GM12878 (cell line): ENCODE measurements around the gene FBLN1. TPM values are rescaled to one million over a fixed set of nuclear protein-coding genes. Genes with fewer than 3 reads are reported as not detected.

ENCODE experiments used
- ATAC-seq: fragments of 200-7000 bp; cut with Tn5 transposase; 3 replicates; pipeline ENCODE4 v1.9.1; 2020; ENCODE audit warnings: mild to moderate bottlenecking, moderate library complexity
- BruUV-seq: library from RNA; stranded (reverse); fragments of 400-500 nt; replicated peaks from 2 replicates; lab custom pipeline; 2021; lab: Mats Ljungman, UMichigan
- CTCF ChIA-PET: fragments of 300-600 bp; sonication (Branson Sonifier 250); formaldehyde crosslinking; extraction: SDS; loops from one replicate; lab custom pipeline; 2021; ENCODE audit warnings: inconsistent platforms; lab: Yijun Ruan, JAX
- POLR2A ChIA-PET: fragments of 350-600 bp; formaldehyde crosslinking; extraction: SDS; loops from one replicate; lab custom pipeline; 2021; ENCODE audit warnings: inconsistent platforms; lab: Charles Lee
- RAD21 ChIA-PET: fragments of 300-600 bp; sonication (Branson Sonifier 250); formaldehyde crosslinking; loops from one replicate; lab custom pipeline; 2023; ENCODE audit warnings: antibody characterized with exemption; ENCODE audit not compliant: unreplicated experiment; lab: Charles Lee
- SMC1A ChIA-PET: fragments of 300-600 bp; sonication (Branson Sonifier 250); formaldehyde crosslinking; loops from one replicate; lab custom pipeline; 2023; ENCODE audit not compliant: unreplicated experiment, uncharacterized antibody; lab: Charles Lee
- DNase-seq: peaks from one replicate; pipeline ENCODE4 v3.0.0-alpha.2; 2011; ENCODE audit warnings: low read depth, low spot score
- FAIRE-seq: peaks from 3 replicates; lab custom pipeline; 2011; peaks lifted over from hg19 to GRCh38; lab: Jason Lieb, UNC
- H2AFZ ChIP-seq: 2 replicates; pipeline ENCODE4 v1.6.0; 2011; ENCODE audit warnings: low read depth, low read length, control low read depth; ENCODE audit not compliant: control insufficient read depth
- H3K27ac ChIP-seq: 2 replicates; pipeline ENCODE4 v1.5.1; 2011; ENCODE audit warnings: control low read depth; ENCODE audit not compliant: control insufficient read depth, insufficient read depth
- H3K27me3 ChIP-seq, 2 experiments: replicated peaks in 1 of 2; 2 replicates each; pipeline versions ENCODE4 v1.6.0 to v1.6.1; 2011; ENCODE audit warnings: low read length in 1 of 2; ENCODE audit not compliant: control insufficient read depth in 2 of 2, insufficient read depth in 2 of 2
- H3K36me3 ChIP-seq, 2 experiments: 2 replicates each; pipeline ENCODE4 v1.5.1; 2011; ENCODE audit warnings: low read length in 1 of 2; ENCODE audit not compliant: control insufficient read depth in 2 of 2, insufficient read depth in 2 of 2
- H3K4me1 ChIP-seq: 2 replicates; pipeline ENCODE4 v1.6.1; 2011; ENCODE audit warnings: mild to moderate bottlenecking, low read length, moderate library complexity, mixed read lengths; ENCODE audit not compliant: control insufficient read depth, insufficient read depth
- H3K4me2 ChIP-seq: 2 replicates; pipeline ENCODE4 v1.6.0; 2011; ENCODE audit warnings: control low read depth; ENCODE audit not compliant: control insufficient read depth, insufficient read depth
- H3K4me3 ChIP-seq: fragments of 200-600 bp; sonication (generic); 2 replicates; pipeline ENCODE4 v1.5.1; 2016
- H3K79me2 ChIP-seq: 2 replicates; pipeline ENCODE4 v1.6.0; 2011; ENCODE audit warnings: low read length; ENCODE audit not compliant: control insufficient read depth, insufficient read depth
- H3K9ac ChIP-seq: 2 replicates; pipeline ENCODE4 v1.8.0; 2011; ENCODE audit warnings: low read length, control low read depth, mixed read lengths; ENCODE audit not compliant: control insufficient read depth, insufficient read depth
- H3K9me3 ChIP-seq: replicated peaks from 3 replicates; pipeline ENCODE4 v1.5.1; 2011; ENCODE audit warnings: mild to moderate bottlenecking, low read length; ENCODE audit not compliant: control insufficient read depth, insufficient read depth
- H4K20me1 ChIP-seq: 2 replicates; pipeline ENCODE4 v1.6.0; 2011; ENCODE audit not compliant: control insufficient read depth, insufficient read depth
- CHD1 ChIP-seq: IDR thresholded peaks from 2 replicates; pipeline ENCODE4 v1.6.1; 2012; ENCODE audit warnings: low read depth, low read length, improper control_type of control experiment
- CREM ChIP-seq: IDR thresholded peaks from 2 replicates; pipeline ENCODE4 v1.6.1; 2014; ENCODE audit warnings: antibody characterized with exemption, low read depth
- ETV6 ChIP-seq, 2 experiments: fragments of 450-650 bp in 1 of 2; IDR thresholded peaks in 1 of 2; conservative IDR thresholded peaks in 1 of 2; 2 replicates each; pipeline ENCODE4 v1.6.1; 2014; ENCODE audit warnings: antibody characterized with exemption in 1 of 2, borderline replicate concordance in 1 of 2, low read depth in 1 of 2, mild to moderate bottlenecking in 1 of 2, moderate library complexity in 1 of 2
- FOXM1 ChIP-seq: IDR thresholded peaks from 2 replicates; pipeline ENCODE4 v1.6.1; 2012; ENCODE audit warnings: low read depth, mild to moderate bottlenecking, inconsistent platforms, low read length, moderate library complexity
- JUNB ChIP-seq: IDR thresholded peaks from 2 replicates; pipeline ENCODE4 v1.6.1; 2016; ENCODE audit warnings: antibody characterized with exemption, mild to moderate bottlenecking
- KLF5 ChIP-seq: fragments of 450-650 bp; IDR thresholded peaks from 2 replicates; pipeline ENCODE4 v1.6.1; 2014; ENCODE audit warnings: mild to moderate bottlenecking; ENCODE audit not compliant: partially characterized antibody
- MAX ChIP-seq: IDR thresholded peaks from 2 replicates; pipeline ENCODE4 v1.6.1; 2012; ENCODE audit warnings: low read depth, low read length, improper control_type of control experiment
- RUNX3 ChIP-seq: IDR thresholded peaks from 2 replicates; pipeline ENCODE4 v1.6.1; 2012; ENCODE audit warnings: low read length, inconsistent platforms
- SIX5 ChIP-seq: IDR thresholded peaks from 2 replicates; pipeline ENCODE4 v1.6.1; 2011; ENCODE audit warnings: mild to moderate bottlenecking, low read depth, low read length, moderate library complexity; ENCODE audit not compliant: severe bottlenecking
- SMARCA5 ChIP-seq: fragments of 450-650 bp; IDR thresholded peaks from 2 replicates; pipeline ENCODE4 v1.6.1; 2017; ENCODE audit warnings: mild to moderate bottlenecking
- SUPT20H ChIP-seq: IDR thresholded peaks from 2 replicates; pipeline ENCODE4 v1.6.1; 2011; ENCODE audit warnings: low read depth, mild to moderate bottlenecking, low read length, moderate library complexity, borderline replicate concordance; ENCODE audit not compliant: control insufficient read depth
- TCF12 ChIP-seq: IDR thresholded peaks from 2 replicates; pipeline ENCODE4 v1.6.1; 2011; ENCODE audit warnings: low read depth, mild to moderate bottlenecking, low read length
- USF2 ChIP-seq: IDR thresholded peaks from 2 replicates; pipeline ENCODE4 v1.6.1; 2011; ENCODE audit warnings: low read depth, low read length, improper control_type of control experiment, borderline replicate concordance
- YY1 ChIP-seq: IDR thresholded peaks from 2 replicates; pipeline ENCODE4 v1.6.1; 2011; ENCODE audit warnings: low read depth, mild to moderate bottlenecking, low read length
- ZBED1 ChIP-seq: IDR thresholded peaks from 2 replicates; pipeline ENCODE4 v1.6.1; 2016; ENCODE audit warnings: borderline replicate concordance
- WGBS: methylation state at CpG from one replicate; pipeline ENCODE4 v1.1.6; 2016; ENCODE audit warnings: low lambda C conversion rate; ENCODE audit not compliant: insufficient replicate concordance, insufficient coverage; ENCODE audit errors: missing lambda C conversion rate; 5-methylcytosine and 5-hydroxymethylcytosine counted together
- in situ Hi-C: fragments of 300-500 bp; cut with MboI; formaldehyde crosslinking; loops from 9 replicates; pipeline ENCODE4 v1.14.3; 2018; ENCODE audit warnings: mixed read lengths
- intact Hi-C: fragments of 100-400 bp; cut with micrococcal nuclease; formaldehyde crosslinking; loops from one replicate; pipeline ENCODE4 v1.14.2; 2022; ENCODE audit not compliant: unreplicated experiment
- polyA plus RNA-seq, 11 experiments: library from polyadenylated mRNA; depleted of rRNA in 4 of 11; unstranded in 6 of 11; stranded (reverse) in 5 of 11; fragments of >200 nt; fragmentation: Nextera tagmentation in 4 of 11; fragmentation: Illumina TruSeq in 1 of 11; extraction: Ambion mirVana in 4 of 11; extraction: Trizol in 1 of 11; gene quantifications; 1 replicate in 1 of 11; 2 replicates in 10 of 11; pipeline versions ENCODE4 v1.2.1 to v1.2.3, GENCODE V29; 2011 to 2016; ENCODE audit warnings: inconsistent platforms in 2 of 11, missing spikeins in 2 of 11, low read depth in 1 of 11
- total RNA-seq, 4 experiments: library from RNA; depleted of rRNA in 3 of 4; stranded (reverse); fragments of >200 nt in 3 of 4; fragmentation: Illumina TruSeq in 1 of 4; extraction: Trizol in 1 of 4; gene quantifications; 2 replicates each; pipeline versions ENCODE4 v1.2.1 to v1.2.3, GENCODE V29; 2013 to 2021

FBLN1 gene
- total and polyA plus RNA-seq, 10 of the 15 experiments (the other 5 are each of a cell fraction or from before 2014, with no cell fraction given), result 0.20 to 0.51 TPM; not detected in 8

- FAIRE-seq (no peak), DNase-seq (no peak), ATAC-seq (no peak)
- H3K9ac ChIP-seq, result no peak overlapping the region
- H3K4me2 ChIP-seq, result no peak overlapping the region
- ChIA-PET RAD21 (no interaction called here), CTCF (interaction anchor here (0.6 kb wide), 1 partner anchor 113 kb away, joined by 4 read pairs; no protein-coding TSS in a partner anchor), POLR2A (no interaction called here), SMC1A (no interaction called here)
- H3K27ac ChIP-seq, result no peak overlapping the region
- no peaks in the 10 kb centered on the region; a peak in 1 of 4 replicates for H3K27me3 ChIP-seq
- in situ Hi-C loops (no loop called here), intact Hi-C loops (no loop called here)
- no peaks in the 10 kb centered on the region for H4K20me1 ChIP-seq
- no peak overlapping the region for H2AFZ ChIP-seq
- no peak overlapping the region for H3K4me3 ChIP-seq
- 26% methylated on average over 15 of the region's 15 CpGs for WGBS
- H3K79me2 ChIP-seq, result no peaks in the 10 kb centered on the region
- peaks cover 2% of the 10 kb centered on the region for H3K4me1 ChIP-seq
- H3K36me3 ChIP-seq, result no peaks in the 10 kb centered on the region
- no TSS peak for BruUV-seq
- no peaks in the 10 kb centered on the region for H3K9me3 ChIP-seq
- TF ChIP-seq USF2 (no peak), ETV6 (conservative IDR thresholded peaks at IDR 0.05 in 1 of 2, IDR thresholded peaks at IDR 0.05 in 1 of 2; ENCODE audit: borderline replicate concordance in 1 of 2, low read depth in 1 of 2) (no peak)
Observed at GRCh38 chr22:45582236-45582954, 79.7 kb downstream of the FBLN1 start.

GRCh38 chr22:45582955-45583320, 80.3 kb downstream of the FBLN1 start:
- H3K79me2 ChIP-seq, result no peaks in the 10 kb centered on the region
- no peak overlapping the region for H3K4me2 ChIP-seq
- peaks cover 2% of the 10 kb centered on the region for H3K4me1 ChIP-seq
- H3K9me3 ChIP-seq, result no peaks in the 10 kb centered on the region
- BruUV-seq, result no TSS peak
- no peaks in the 10 kb centered on the region for H4K20me1 ChIP-seq
- intact Hi-C loops (no loop called here), in situ Hi-C loops (no loop called here)
- ChIA-PET POLR2A (no interaction called here), RAD21 (interaction anchor here (1.0 kb wide), 1 partner anchor 280 kb away, joined by 3 read pairs; no protein-coding TSS in a partner anchor), CTCF (no interaction called here), SMC1A (no interaction called here)
- H3K27me3 ChIP-seq, result no peaks in the 10 kb centered on the region; a peak in 1 of 4 replicates
- DNase-seq (no peak), FAIRE-seq (no peak), ATAC-seq (no peak)
- H2AFZ ChIP-seq, result no peak overlapping the region
- WGBS, result 16% methylated on average over 6 of the region's 6 CpGs
- no peak overlapping the region for H3K9ac ChIP-seq
- H3K4me3 ChIP-seq, result no peak overlapping the region
- H3K36me3 ChIP-seq, result no peaks in the 10 kb centered on the region
- no peak overlapping the region for H3K27ac ChIP-seq
- TF ChIP-seq KLF5 (no peak), MAX (no peak), FOXM1 (no peak), CHD1 (no peak), CREM (no peak), SMARCA5 (no peak), JUNB (no peak), ZBED1 (no peak), SIX5 (no peak), TCF12 (no peak), YY1 (no peak), SUPT20H (no peak), RUNX3 (no peak)
